Measurements from ENCODE around the gene MEGF9. TPM values are rescaled to one million over a fixed set of nuclear protein-coding genes. Genes with fewer than 3 reads are reported as not detected.
"Not testable (repeated sequence)": the region's sequence is repeated elsewhere in the genome, so short reads cannot be mapped to it uniquely, and the experiment has no call there.

The MEGF9 gene
- total RNA-seq, 1 experiment from 2014 or later = 7.5 TPM

DNA sequence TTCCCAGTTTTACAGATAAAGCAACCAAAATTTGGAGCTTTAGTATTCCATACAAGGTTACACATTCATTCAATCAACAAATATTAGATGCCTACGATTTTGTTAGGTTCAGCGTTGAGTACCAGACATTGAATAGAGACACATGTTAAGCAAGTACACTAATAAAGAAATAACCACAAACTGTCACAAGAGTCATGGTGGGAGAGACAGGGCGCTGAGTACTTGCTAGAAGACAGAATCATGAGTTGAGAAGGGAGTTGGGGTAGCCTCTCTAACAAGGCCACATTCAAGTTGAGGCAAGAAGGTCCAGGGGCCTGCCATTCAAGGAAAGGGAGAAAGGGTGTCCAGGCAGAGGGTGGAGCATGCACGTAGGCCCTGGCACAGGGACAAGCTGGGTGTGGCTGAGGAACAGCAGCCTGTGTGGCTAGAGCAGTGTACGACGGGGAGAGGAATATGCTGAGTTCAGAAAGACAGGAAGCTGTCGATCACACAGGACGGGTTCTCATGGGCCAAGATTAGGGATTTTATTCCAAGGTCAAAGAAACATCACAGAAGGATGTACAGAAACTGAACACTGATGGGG, 151.3 kb downstream of the MEGF9 start:
- in situ Hi-C loops (cut with HindIII; ENCODE audit: low sequenced_read_pairs) = no loop called here
- no peak for DNase-seq (ENCODE audit: low spot score)

- DNase-seq (ENCODE audit: low spot score) = no peak
- in situ Hi-C loops (cut with HindIII; ENCODE audit: low sequenced_read_pairs) = no loop called here
Measured at GRCh38 chr9:120561709-120562108, 152.6 kb downstream of the MEGF9 start.

GRCh38 chr9:120559546-120559945, 154.7 kb downstream of the MEGF9 start:
- in situ Hi-C loops (cut with HindIII; ENCODE audit: low sequenced_read_pairs) = no loop called here
- no peak for DNase-seq (ENCODE audit: low spot score)

GRCh38 chr9:120558454-120558853, 155.8 kb downstream of the MEGF9 start:
- in situ Hi-C loops (cut with HindIII; ENCODE audit: low sequenced_read_pairs) = no loop called here
- DNase-seq (ENCODE audit: low spot score) = no peak

GRCh38 chr9:120557205-120557604, 157.1 kb downstream of the MEGF9 start:
- DNase-seq (ENCODE audit: low spot score) = no peak
- in situ Hi-C loops (cut with HindIII; ENCODE audit: low sequenced_read_pairs) = no loop called here

DNA sequence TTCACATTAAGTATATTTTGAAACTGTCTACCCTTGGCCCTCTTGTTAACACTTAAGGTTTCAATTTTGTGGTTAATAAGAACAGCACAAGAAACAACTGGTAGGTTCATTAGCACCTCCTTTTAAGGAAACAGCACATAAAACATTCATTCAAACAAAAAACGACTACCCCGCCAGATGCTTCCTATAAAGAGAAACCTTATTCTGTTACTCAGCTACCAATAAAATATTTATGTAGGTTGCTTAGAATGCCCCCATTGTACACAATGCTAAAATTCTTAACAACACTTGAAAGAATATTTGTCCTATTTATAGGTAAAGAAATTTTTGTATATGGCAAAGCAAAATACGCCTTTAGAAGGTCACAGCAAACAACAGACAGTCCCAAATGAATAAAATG, 157.5 kb downstream of the MEGF9 start:
- no peak for DNase-seq (ENCODE audit: low spot score)
- in situ Hi-C loops (cut with HindIII; ENCODE audit: low sequenced_read_pairs) = no loop called here

- DNase-seq (ENCODE audit: low spot score) = no peak
- in situ Hi-C loops (cut with HindIII; ENCODE audit: low sequenced_read_pairs) = no loop called here
Measured at GRCh38 chr9:120555839-120556238, 158.4 kb downstream of the MEGF9 start.

GRCh38 chr9:120552210-120552704, 162.0 kb downstream of the MEGF9 start:
- DNase-seq (ENCODE audit: low spot score); in situ Hi-C loops (cut with HindIII; ENCODE audit: low sequenced_read_pairs): not testable (repeated sequence)

Other genes with a start within 250 kb of the MEGF9 start
- 27.9 and 54.8 TPM in 2 replicates for gene CDK5RAP2, start 134.3 kb downstream of the MEGF9 start, total RNA-seq (2014; rRNA removed; shearing (Covaris generic))
- 19.0 and 19.1 TPM in 2 replicates for gene FBXW2, start 78.9 kb upstream of the MEGF9 start, total RNA-seq (2014; rRNA removed; shearing (Covaris generic))
- gene PSMD5, start 128.5 kb upstream of the MEGF9 start, total RNA-seq (2014; rRNA removed; shearing (Covaris generic)) = 21.5 and 27.9 TPM in 2 replicates
- 60.2 and 66.5 TPM in 2 replicates for gene PHF19, start 162.7 kb upstream of the MEGF9 start, total RNA-seq (2014; rRNA removed; shearing (Covaris generic))
- 0.49 and 0.85 TPM in 2 replicates for gene TRAF1, start 212.3 kb upstream of the MEGF9 start, total RNA-seq (2014; rRNA removed; shearing (Covaris generic))